GM12875 (cell line): Measurements from ENCODE around the gene SH3PXD2A.

Experiments used
- H3K4me3 ChIP-seq: one replicate; pipeline ENCODE4 v1.5.1; 2011; ENCODE audit warnings: low read depth, low read length, control low read depth
- CTCF ChIP-seq: IDR thresholded peaks from 2 replicates; pipeline ENCODE4 v1.5.1; 2011; ENCODE audit warnings: low read depth, mild to moderate bottlenecking, control low read depth, inconsistent platforms, low read length, moderate library complexity, borderline replicate concordance; ENCODE audit not compliant: insufficient read depth

The SH3PXD2A gene

GRCh38 chr10:103645141-103646054 is 210.0 kb downstream of the SH3PXD2A start:
- H3K4me3 ChIP-seq: no peak overlapping the region
- TF ChIP-seq CTCF: no peak

- H3K4me3 ChIP-seq: no peak overlapping the region
- TF ChIP-seq CTCF: no peak
Measured at GRCh38 chr10:103643381-103643780, 212.0 kb downstream of the SH3PXD2A start.

- no peak for TF ChIP-seq CTCF
Measured at GRCh38 chr10:103641326-103641725, 214.1 kb downstream of the SH3PXD2A start.

GRCh38 chr10:103640436-103641181 is 214.8 kb downstream of the SH3PXD2A start:
- TF ChIP-seq CTCF: no peak
- H3K4me3 ChIP-seq: no peak overlapping the region

More at GRCh38 chr10:103641326-103641725, 214.1 kb downstream of the SH3PXD2A start:
- H3K4me3 ChIP-seq: no peak overlapping the region

- TF ChIP-seq CTCF: no peak
Measured at GRCh38 chr10:103638948-103639347, 216.4 kb downstream of the SH3PXD2A start.

GRCh38 chr10:103637927-103638557 is 217.3 kb downstream of the SH3PXD2A start:
- H3K4me3 ChIP-seq: no peak overlapping the region
- TF ChIP-seq CTCF: no peak

More at GRCh38 chr10:103638948-103639347, 216.4 kb downstream of the SH3PXD2A start:
- no peak overlapping the region for H3K4me3 ChIP-seq
